Neural progenitor cell (in vitro differentiated cells): ENCODE results near the gene PRRC2B.

ENCODE experiments used
- CTCF ChIP-seq: fragments of 200-600 bp; sonication (generic); IDR thresholded peaks from 2 replicates; pipeline ENCODE4 v1.5.1; 2017; ENCODE audit warnings: antibody characterized with exemption, mild to moderate bottlenecking
- EZH2 ChIP-seq: fragments of 200-600 bp; sonication (generic); IDR thresholded peaks from 2 replicates; pipeline ENCODE4 v1.6.1; 2017; ENCODE audit warnings: antibody characterized with exemption, mild to moderate bottlenecking, moderate library complexity

DNA sequence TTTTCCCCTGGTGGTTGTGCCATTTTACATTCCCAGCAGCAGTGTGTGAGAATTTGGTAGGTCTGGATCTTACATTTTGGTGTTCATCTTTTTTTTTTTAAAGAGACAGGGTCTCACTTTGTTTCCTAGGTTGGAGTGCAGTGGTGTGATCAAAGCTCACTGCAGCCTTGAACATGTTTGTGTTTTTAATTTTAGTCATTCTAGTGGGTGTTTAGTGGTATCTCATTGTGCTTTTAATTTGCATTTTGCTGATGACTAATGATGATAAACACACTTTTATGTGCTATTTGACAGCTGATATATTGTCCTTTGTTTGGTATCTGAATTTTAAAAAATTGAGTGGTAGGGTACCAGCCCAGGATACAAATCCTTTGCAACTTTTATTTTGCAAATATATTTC is 55.4 kb downstream of the PRRC2B start:
- TF ChIP-seq CTCF (no peak), EZH2 (no peak)
